NCI-H2081 treated with DMSO at 0.1 percent for 48 hours (cell line): ENCODE results near the gene GPR101.
"Not testable (repeated sequence)": the region's sequence is repeated elsewhere in the genome, so short reads cannot be mapped to it uniquely, and the experiment has no call there.

ENCODE experiments used
- DNase-seq: peaks from one replicate; lab custom pipeline; 2025; lab: John Stamatoyannopoulos, UW

GPR101 gene

DNA sequence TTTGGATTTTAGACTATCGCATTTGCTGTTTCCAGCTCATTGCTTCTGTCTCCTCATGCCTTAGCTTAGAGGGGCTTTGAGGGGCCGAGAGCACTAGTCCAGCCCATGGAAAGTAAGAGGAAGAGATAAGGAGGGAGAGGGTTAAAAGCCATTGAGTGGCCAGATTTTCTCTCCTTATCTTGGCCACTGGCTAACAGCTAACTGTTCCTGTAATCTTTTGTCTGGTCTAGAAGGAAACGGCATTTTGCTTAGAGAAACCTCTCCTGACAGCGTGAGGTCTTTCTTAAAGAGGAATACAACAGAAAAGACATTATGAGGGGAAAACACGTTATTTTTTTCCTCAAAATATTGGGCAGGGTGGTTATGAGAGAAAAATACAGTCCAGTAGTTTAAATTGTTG lies 7.9 kb downstream of the GPR101 start:
- DNase-seq: no peak

DNA sequence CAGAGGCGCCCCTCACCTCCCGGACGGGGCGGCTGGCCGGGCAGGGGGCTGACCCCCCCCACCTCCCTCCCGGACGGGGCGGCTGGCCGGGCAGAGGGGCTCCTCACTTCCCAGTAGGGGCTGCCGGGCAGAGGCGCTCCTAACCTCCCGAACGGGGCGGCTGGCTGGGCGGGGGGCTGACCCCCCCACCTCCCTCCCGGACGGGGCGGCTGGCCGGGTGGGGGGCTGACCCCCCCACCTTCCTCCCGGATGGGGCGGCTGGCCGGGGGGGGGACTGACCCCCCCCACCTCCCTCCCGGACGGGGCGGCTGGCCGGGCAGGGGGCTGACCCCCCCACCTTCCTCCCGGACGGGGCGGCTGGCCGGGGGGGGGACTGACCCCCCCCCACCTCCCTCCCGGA lies 33.6 kb downstream of the GPR101 start:
- not testable (repeated sequence) for DNase-seq

DNA sequence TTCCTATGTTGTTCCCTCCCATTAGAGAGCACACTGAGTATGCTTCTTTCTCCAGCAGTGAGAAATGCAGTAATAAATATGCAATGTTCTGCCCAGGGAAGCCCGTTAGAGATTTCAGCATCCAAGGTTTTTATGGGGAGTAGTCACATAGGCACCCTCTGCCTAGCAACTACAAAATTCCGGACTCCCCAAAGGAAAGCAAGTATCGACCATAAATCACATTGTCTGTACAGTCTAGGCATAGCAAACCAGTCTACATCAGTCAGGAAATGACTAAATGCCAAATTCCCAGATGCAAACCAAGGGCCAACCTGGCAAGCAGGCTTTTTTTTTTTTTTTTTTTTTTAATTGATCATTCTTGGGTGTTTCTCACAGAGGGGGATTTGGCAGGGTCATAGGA lies 34.8 kb downstream of the GPR101 start:
- no peak for DNase-seq
